Mucosa of gallbladder (tissue), 1 donor: ENCODE data around the gene RRAD. TPM values are rescaled to one million over a fixed set of nuclear protein-coding genes. Genes with fewer than 3 reads are reported as not detected.
A peak's percentile ranks its signal among the peaks of the same experiment; 100 is the strongest.

Experiments
- DNase-seq: peaks from one replicate; pipeline ENCODE4 v3.0.0-alpha.2; 2020; ENCODE audit warnings: low spot score
- total RNA-seq: library from RNA; stranded (reverse); gene quantifications from one replicate; pipeline ENCODE4 v1.2.1, GENCODE V29; 2021
- donor health status: DM: no; HTN: no; CAD: no.

Gene RRAD
- total RNA-seq, 1 donor from 2014 or later = 9.4 TPM

- no peak for DNase-seq
Measured at GRCh38 chr16:66881014-66881417, 44.3 kb downstream of the RRAD start.

GRCh38 chr16:66880288-66881013 is 44.9 kb downstream of the RRAD start, which contains the start of gene PDP2:
Gene PDP2, plus strand, starts transcription at chr16:66880515. Its CDS starts 3,770 bp downstream, at chr16:66884285.
- peak; percentile 96 for DNase-seq

- DNase-seq = no peak
Measured at GRCh38 chr16:66878067-66878466, 47.3 kb downstream of the RRAD start.

- DNase-seq = no peak
Measured at GRCh38 chr16:66874079-66874775, 51.1 kb downstream of the RRAD start.

- DNase-seq = no peak
Measured at GRCh38 chr16:66873685-66874055, 51.7 kb downstream of the RRAD start.

GRCh38 chr16:66872943-66873684 is 52.2 kb downstream of the RRAD start:
- peak; percentile 93 for DNase-seq

GRCh38 chr16:66872559-66872942 is 52.8 kb downstream of the RRAD start:
- DNase-seq = no peak

GRCh38 chr16:66871840-66872239 is 53.5 kb downstream of the RRAD start:
- no peak for DNase-seq

Other genes with a start within 250 kb of the RRAD start
- 67.9 TPM for gene CMTM4, start 228.8 kb downstream of the RRAD start, total RNA-seq
- 151 TPM for gene DYNC1LI2, start 173.9 kb downstream of the RRAD start, total RNA-seq
- not detected for gene TERB1, start 124.0 kb downstream of the RRAD start, total RNA-seq
- gene NAE1, start 94.6 kb downstream of the RRAD start, total RNA-seq = 46.1 TPM
- gene CA7, start 81.1 kb downstream of the RRAD start, total RNA-seq = not detected
- gene PDP2, start 45.0 kb downstream of the RRAD start, total RNA-seq = 18.6 TPM
- 8.7 TPM for gene CDH16, start 6.7 kb downstream of the RRAD start, total RNA-seq
- 84.5 TPM for gene CIAO2B, start 8.9 kb upstream of the RRAD start, total RNA-seq
- gene CES2, start 10.0 kb upstream of the RRAD start, total RNA-seq = 187 TPM
- gene CES3, start 35.7 kb upstream of the RRAD start, total RNA-seq = 5.2 TPM
- 19.4 TPM for gene CES4A, start 63.1 kb upstream of the RRAD start, total RNA-seq
- 40.9 TPM for gene CBFB, start 103.6 kb upstream of the RRAD start, total RNA-seq
- 14.2 TPM for gene PHAF1, start 184.4 kb upstream of the RRAD start, total RNA-seq
- gene B3GNT9, start 225.5 kb upstream of the RRAD start, total RNA-seq = 14.1 TPM
- gene TRADD, start 234.4 kb upstream of the RRAD start, total RNA-seq = 38.2 TPM
- gene FBXL8, start 234.4 kb upstream of the RRAD start, total RNA-seq = 24.6 TPM
- gene HSF4, start 239.2 kb upstream of the RRAD start, total RNA-seq = 51.3 TPM
- gene NOL3, start 245.0 kb upstream of the RRAD start, total RNA-seq = 79.0 TPM